HG02840 (cell line): ENCODE data around the gene SLC15A2.
"Not testable (repeated sequence)": the region's sequence is repeated elsewhere in the genome, so short reads cannot be mapped to it uniquely, and the experiment has no call there.

Experiments used
- ATAC-seq: cut with Tn5 transposase; IDR thresholded peaks from one replicate; pipeline ENCODE4 v1.9.1; 2021; ENCODE audit warnings: mild to moderate bottlenecking, moderate library complexity, moderate number of reproducible peaks; ENCODE audit not compliant: unreplicated experiment, low FRiP score

Gene SLC15A2

DNA sequence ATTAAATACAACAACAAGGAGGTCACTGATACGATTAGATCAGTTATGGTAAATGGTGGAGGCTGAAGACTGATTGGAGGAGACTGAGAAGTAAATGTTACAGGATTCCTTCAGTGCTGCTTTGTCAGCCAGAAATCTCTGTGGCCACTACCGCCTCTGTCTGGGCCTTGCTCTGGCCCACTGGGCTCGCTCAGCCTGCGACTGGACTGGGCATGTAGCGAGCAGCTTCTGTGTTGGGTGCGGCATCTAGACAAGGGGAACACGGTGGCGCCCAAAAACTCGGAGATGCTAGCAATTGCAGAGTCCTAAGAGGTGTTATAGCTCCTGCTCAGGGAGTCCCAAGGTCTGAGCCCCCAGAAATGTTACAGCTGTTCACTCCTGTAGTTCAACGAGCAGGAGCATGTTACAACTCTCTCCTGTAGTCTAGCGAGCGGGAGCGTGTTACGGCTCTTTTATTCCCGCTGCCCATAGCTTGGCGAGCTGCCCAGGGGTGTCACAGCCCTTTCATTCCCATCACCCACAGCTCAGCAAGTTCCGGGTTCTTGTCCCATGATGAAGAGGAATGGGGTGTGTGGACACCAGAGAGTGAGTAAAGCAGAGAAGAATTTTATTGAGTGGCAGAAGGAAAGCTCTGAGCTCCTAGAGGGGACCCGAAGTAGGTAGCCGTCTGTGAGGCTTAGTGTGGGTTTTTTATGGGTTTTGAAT is 24.7 kb downstream of the SLC15A2 start:
- ATAC-seq = no peak

GRCh38 chr3:121924734-121925133 is 30.5 kb downstream of the SLC15A2 start:
- ATAC-seq = no peak

GRCh38 chr3:121926380-121926779 is 32.2 kb downstream of the SLC15A2 start:
- ATAC-seq = no peak

DNA sequence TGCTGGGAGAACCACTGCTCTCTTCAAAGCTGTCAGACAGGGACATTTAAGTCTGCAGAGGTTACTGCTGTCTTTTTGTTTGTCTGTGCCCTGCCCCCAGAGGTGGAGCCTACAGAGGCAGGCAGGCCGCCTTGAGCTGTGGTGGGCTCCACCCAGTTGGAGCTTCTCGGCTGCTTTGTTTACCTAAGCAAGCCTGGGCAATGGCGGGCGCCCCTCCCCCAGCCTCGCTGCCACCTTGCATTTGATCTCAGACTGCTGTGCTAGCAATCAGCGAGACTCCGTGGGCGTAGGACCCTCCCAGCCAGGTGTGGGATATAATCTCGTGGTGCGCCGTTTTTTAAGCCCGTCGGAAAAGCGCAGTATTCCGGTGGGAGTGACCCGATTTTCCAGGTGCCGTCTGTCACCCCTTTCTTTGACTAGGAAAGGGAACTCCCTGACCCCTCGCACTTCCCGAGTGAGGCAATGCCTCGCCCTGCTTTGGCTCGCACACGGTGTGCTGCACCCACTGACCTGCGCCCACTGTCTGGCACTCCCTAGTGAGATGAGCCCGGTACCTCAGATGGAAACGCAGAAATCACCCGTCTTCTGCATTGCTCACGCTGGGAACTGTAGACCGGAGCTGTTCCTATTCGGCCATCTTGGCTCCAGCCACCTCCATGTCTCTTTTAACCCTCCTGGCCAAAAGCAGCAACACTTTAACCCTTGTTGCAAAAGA is 44.1 kb downstream of the SLC15A2 start:
- not testable (repeated sequence) for ATAC-seq

GRCh38 chr3:121941592-121941991 is 47.4 kb downstream of the SLC15A2 start:
- ATAC-seq = no peak

DNA sequence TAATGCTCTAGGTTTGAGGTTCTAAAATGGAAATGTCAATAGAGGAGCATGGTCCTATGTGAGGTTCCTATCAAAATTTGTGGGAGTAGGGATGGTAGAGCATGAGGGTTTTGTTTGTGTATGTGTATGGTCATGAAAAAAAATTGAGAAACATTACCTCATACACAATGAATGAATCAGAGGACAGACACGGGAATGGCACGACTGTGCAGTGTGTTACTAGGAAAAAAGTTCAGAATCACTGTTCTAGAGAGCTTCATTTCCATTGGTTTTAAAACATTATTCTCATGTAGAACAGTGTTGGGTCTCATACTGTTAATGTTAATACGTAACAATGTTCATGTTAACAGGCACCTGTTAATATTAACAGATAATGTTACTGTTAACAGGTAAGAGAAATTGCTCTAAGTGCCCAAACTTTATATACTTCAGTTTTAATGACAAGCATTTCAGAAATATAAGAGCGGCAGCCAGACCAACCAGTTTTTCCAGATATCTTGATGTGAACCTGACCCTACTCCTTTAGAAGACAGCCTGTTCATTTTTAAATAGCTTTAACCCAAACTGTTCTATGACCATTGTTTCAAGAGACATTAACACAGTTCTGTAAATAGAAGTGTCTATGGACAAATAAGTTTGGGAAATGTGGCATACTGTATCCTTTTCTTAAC is 48.0 kb downstream of the SLC15A2 start:
- ATAC-seq = no peak

DNA sequence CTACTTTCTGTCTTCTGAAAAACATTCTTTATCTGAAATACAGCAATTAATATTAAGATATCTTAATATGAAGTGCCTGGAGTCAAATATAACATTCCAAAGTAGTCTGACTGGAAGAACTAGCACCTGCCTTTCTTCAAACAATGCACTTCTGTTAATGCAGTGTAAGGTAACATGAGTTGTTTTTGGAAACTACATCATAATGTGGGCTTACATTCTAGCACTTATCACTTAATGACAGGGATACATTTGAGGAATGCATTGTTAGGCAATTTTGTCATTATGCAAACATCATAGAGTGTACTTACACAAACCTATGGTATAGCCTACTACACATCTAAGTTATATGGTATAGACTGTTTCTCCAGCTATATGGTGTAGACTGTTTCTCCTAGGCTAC is 49.2 kb downstream of the SLC15A2 start:
- ATAC-seq = no peak

- ATAC-seq = no peak
Observed at GRCh38 chr3:121948641-121949040, 54.4 kb downstream of the SLC15A2 start.

GRCh38 chr3:121951291-121951919 is 57.2 kb downstream of the SLC15A2 start:
- no peak for ATAC-seq

DNA sequence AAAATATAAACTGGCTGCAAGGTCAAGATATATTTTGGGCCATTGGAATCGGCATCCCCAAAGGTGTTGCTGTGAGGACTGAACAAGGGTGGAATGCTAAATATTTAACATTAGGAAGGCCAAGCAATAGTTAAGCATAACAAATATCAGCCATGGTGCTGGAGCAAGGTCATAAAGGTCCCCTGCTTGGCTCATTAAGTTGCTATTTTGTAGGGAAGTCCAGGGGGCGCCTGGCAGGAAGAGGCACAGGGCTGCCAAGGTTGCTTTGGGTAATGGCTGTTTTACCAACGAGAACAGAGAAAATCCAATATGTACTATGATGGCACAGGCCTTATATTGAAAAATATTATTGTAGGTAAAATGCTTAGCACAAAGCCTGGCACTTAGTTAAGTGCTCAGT is 62.2 kb downstream of the SLC15A2 start:
- no peak for ATAC-seq

- no peak for ATAC-seq
Observed at GRCh38 chr3:121957674-121958415, 63.6 kb downstream of the SLC15A2 start.

DNA sequence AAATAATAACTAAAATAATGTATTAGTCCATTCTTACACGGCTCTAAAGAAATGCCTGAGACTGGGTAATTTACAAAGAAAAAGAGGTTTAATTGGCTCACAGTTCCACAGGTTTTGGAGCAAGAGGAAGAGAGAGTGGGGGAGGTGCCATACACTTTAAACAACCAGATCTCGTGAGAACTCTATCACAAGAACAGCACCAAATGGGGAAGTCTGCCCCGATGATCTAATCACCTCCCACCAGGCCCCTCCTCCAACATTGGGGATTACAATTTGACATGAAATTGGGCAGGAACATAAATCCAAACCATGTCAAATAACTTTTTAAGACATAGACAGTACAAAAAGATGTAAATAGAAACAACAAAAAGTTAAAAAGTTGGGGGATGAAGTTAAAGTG is 64.6 kb downstream of the SLC15A2 start:
- ATAC-seq = no peak

GRCh38 chr3:121961283-121961682 is 67.1 kb downstream of the SLC15A2 start:
- no peak for ATAC-seq

DNA sequence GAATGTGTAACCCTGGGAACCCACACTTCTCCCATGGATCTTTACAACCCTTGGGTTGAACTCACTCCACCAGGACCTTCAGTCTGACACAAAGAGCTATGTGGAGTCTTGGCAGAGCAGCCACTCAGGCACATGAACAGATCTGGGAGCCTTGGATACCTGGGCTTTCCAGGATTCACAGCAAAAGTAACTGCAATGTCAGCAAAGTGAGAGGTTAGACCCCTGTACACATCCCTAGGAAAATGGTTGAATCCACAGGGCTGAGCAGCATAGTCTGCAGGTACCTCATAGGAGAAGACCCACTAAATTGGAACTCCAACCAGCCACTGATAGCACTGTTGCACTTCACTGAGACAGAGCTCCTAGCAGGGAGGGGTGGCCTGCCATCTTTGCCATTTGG is 68.2 kb downstream of the SLC15A2 start:
- ATAC-seq = no peak

GRCh38 chr3:121963608-121964007 is 69.4 kb downstream of the SLC15A2 start:
- ATAC-seq = no peak

DNA sequence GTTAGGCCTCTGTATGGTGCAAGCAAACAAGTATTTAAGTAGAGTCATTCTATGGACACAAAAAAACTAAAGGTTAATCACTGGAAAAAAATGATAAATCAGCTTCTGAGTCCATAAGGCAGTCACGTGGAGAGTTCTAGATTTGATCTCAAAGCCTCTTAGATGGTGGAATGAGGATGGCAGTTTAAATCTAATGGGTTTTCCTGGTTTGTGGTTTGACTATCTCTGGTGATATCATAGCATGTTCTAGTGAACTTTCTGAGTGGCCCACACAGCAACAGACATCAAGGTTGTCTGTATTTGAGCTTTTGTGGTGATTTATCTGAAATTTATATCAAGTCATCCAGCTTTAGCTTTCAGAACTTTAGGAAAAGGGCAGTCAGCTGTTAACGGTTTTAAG is 75.4 kb downstream of the SLC15A2 start:
- no peak for ATAC-seq

- no peak for ATAC-seq
Observed at GRCh38 chr3:121970047-121970446, 75.8 kb downstream of the SLC15A2 start.

DNA sequence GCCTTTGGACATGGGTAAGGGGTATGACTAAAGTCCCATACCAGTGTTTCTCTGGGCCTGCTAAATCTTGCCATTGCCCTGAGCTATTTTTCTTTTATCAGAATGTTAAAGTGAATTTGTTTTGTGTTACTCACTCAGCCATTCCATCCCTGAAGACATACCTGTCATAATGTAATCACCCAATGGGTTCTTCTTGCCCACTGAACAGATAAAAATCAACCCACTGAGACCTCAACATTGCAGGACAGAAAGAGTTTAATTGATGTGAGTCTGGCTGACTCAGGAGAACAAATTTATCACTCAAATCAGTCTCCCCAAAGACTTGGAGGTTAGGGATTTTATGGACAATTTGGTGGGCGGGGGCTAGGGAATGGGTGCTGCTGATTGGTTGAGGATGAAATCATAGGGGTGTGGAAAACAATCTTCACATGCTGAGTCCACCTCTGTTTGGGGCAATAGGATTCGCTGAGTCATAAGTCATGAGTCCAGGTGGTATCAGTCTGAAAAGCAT is 80.5 kb downstream of the SLC15A2 start:
- no peak for ATAC-seq

- ATAC-seq = no peak
Observed at GRCh38 chr3:121975702-121976302, 81.6 kb downstream of the SLC15A2 start.

- ATAC-seq = no peak
Observed at GRCh38 chr3:121976727-121977126, 82.5 kb downstream of the SLC15A2 start.
